Breast epithelium (tissue), 3 donors: ENCODE results near the gene BCAS1.

Source experiments
- CTCF ChIP-seq, 3 donors: fragments of 450-650 bp; IDR thresholded peaks; one replicate each; pipeline ENCODE4 v1.5.1; 2016 to 2017; ENCODE audit warnings: antibody characterized with exemption in 3 of 3, mild to moderate bottlenecking in 3 of 3, moderate library complexity in 3 of 3
- POLR2A ChIP-seq: fragments of 450-650 bp; IDR thresholded peaks from one replicate; pipeline ENCODE4 v1.6.1; 2016; ENCODE audit warnings: antibody characterized with exemption, mild to moderate bottlenecking, moderate library complexity
- POLR2AphosphoS5 ChIP-seq, 3 donors: sonication (generic); formaldehyde crosslinking; IDR thresholded peaks; one replicate each; pipeline ENCODE4 v1.6.1; 2017; ENCODE audit warnings: antibody characterized with exemption in 3 of 3

- TF ChIP-seq POLR2AphosphoS5 (IDR thresholded peaks at IDR 0.05) (no peak), CTCF (IDR thresholded peaks at IDR 0.05) (no peak), POLR2A (no peak)
Measured at GRCh38 chr20:54116550-54117235, 46.3 kb upstream of the BCAS1 start.
